HG02970 (cell line): ENCODE results near the gene C11orf16.
"Not testable (repeated sequence)": the region's sequence is repeated elsewhere in the genome, so short reads cannot be mapped to it uniquely, and the experiment has no call there.

Source experiments
- ATAC-seq: cut with Tn5 transposase; IDR thresholded peaks from one replicate; pipeline ENCODE4 v1.9.1; 2021; ENCODE audit warnings: mild to moderate bottlenecking, moderate library complexity, moderate number of reproducible peaks; ENCODE audit not compliant: unreplicated experiment, low FRiP score

Gene C11orf16

DNA sequence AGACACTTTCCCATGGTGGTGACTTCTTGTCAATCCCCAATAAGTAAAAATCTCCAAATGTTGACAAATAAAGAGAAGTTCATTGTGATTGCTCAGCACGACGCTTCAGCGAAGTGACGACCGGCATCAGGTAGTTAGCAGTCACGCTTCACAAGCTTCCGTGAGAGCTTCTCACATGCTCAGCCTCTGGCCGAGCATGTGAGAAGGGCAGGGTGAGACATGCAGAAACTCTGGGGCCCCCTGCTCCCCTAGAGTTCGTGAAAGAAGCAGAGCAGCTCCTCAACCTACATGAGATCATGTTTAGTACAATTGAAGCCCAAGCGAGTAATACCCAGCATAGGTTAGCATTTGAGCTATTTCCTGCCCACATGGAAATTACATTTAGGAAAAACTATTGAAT lies 4.4 kb upstream of the C11orf16 start:
- ATAC-seq: no peak

DNA sequence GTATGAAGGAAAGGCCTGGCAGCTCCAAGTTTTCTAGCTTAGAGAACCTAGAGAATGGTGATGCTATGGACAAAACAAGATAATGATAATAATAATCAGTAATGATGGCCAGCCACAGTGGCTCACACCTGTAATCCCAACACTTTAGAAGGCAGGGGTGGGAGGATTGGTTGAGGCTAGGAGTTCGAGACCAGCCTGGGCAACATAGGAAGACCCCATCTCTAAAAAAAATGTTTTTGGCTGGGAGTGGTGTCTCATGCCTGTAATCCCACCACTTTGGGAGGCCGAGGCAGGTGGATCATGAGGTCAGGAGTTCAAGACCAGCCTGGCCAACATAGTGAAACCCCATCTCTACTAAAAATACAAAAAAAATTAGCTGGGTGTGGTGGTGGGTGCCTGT lies 3.0 kb upstream of the C11orf16 start:
- not testable (repeated sequence) for ATAC-seq

DNA sequence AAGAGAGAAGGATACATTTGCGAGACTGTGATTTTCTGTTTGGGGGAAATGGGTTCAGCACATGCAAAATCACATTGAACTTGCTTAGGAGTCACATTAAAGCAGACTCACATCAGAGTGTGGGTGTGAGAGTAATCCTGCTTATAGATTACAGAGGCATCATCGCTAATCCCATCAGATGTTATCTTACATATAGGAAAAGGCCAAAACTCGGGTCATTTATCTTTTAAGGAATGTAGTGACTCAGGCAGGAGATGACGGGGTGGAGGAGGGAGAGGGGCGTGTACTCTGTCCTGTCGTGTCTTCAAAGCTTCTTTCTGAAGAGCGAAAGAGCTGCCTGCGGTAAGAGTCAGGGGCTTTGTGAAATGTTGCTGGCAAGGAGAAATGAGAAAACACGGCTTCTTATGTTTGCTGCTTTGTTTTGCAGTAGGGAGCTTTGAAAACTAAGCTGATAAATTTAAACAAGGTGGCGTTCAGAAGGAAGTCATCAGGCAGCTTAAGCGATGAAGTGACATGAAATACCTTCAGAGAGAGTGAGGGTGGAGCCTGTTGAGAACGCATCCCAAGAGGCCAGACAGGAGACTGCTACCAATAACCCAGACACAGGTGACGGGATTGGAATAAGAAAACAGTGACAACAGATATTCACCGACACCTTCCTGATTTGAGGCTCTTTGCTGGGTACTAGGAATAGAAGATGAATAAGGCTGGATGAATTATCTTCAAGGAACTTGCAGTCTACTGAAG lies 2.2 kb upstream of the C11orf16 start:
- ATAC-seq: no peak

GRCh38 chr11:8933931-8934330 lies 1.2 kb upstream of the C11orf16 start:
- ATAC-seq: no peak

- ATAC-seq: no peak
These were observed 2.1 kb downstream of the C11orf16 start for GRCh38 chr11:8930456-8931175.

- ATAC-seq: no peak
These were observed 3.6 kb downstream of the C11orf16 start for GRCh38 chr11:8928981-8929615.

GRCh38 chr11:8928205-8928604 lies 4.5 kb downstream of the C11orf16 start:
- no peak for ATAC-seq

- no peak for ATAC-seq
These were observed 5.5 kb downstream of the C11orf16 start for GRCh38 chr11:8927233-8927632.

- no peak for ATAC-seq
These were observed 6.5 kb downstream of the C11orf16 start for GRCh38 chr11:8926236-8926635.

DNA sequence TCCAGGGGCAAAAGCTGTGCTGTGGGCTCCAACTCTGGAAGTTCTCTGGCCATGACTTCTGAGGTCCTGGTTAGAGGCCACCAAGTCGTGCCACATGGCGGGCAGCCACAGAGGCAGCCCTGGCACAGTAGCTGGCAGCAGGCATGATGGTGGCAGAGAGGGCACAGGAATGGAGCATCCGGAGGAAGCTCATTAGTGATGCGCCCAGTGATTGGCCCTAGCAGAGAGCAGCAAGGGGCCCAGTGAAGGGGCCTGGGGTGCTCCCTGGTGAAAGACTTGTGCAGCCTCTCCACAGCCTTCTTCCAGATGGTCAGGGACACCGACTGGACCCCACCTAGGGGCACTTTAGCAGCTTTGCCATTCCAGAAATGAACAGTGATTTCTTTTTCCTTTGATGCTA lies 7.0 kb downstream of the C11orf16 start:
- no peak for ATAC-seq

GRCh38 chr11:8922691-8923090 lies 10.1 kb downstream of the C11orf16 start:
- no peak for ATAC-seq

GRCh38 chr11:8917157-8917825 lies 15.5 kb downstream of the C11orf16 start:
- no peak for ATAC-seq

DNA sequence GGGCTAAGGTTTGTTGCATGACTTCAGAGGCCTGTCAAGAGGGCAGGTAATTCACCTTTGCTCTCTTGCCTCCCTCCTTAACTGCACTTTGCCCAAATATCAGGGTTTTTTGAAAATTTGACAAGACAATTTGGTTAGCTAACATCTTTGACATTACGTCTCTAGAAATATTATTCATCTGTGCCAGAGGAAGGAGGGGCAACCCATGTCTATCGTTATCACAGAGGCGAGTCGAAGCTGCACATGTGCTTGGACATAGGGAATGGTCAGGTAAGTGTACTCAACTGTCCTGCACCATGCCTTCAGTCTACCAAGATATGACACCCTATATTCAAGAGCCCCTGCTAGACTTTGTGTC lies 18.1 kb downstream of the C11orf16 start:
- no peak for ATAC-seq

DNA sequence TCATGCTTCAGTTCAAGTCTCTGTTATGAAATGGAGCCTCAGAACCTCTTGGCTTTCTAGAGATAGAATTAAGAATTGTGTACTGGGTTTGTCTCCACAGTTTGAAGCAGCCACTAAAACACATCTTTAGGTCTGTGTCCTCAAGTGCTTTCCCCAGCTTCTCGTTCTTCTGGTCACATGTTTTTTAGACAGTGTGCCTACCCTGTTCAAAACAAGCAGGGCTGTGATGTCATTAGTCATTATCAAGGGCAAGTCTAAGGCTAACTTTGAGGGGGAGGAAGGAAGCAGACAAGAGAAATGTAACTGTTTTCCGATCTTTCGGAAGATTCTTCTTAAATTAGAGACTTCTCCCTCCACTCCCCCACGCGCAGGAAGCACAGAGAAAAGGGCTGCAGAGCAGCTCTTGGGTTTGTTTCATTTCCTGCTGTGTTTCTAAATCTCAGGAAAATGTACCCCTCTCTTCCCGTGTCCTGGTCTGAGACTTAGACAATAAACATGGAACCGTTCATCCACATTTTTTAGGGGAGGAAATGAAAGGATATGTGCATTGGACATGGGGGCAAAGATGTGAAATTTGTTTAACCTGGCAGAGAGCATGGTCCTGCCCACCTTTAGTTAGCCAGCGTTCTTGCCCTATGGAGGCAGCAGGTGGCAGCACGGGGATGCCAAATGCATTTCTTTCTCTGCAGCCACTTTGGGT lies 18.6 kb downstream of the C11orf16 start:
- ATAC-seq: no peak

DNA sequence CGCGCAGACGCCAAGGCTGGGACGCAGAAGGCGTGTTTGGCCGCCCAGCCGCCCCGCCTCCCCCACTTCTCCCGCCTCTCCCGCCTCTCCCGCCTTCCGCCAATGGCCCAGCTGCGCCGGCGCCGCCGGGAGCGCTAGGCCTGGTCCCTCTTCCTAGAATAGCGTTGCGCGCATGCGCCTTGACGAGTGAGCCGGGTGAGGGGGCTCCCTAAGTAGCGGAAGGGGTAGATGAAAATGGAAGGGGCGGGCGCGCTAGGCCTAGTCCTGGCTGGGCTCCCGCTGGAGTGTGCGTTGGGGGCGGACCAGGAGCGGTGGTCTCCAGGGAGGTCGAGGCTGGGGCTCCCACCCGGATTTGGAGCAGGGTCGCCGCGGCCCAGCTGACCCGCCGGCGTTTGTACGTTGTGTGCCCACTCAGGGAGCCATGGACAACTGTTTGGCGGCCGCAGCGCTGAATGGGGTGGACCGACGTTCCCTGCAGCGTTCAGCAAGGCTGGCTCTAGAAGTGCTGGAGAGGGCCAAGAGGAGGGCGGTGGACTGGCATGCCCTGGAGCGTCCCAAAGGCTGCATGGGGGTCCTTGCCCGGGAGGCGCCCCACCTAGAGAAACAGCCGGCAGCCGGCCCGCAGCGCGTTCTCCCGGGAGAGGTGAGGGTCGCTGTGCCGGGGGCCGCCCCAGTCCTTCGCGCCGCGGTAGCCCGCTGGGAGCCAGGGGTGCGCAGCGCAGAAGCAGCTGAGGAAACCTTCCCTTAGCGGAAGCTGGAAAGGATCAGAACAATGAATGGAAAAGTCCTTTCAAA lies 21.5 kb downstream of the C11orf16 start, which contains the start of gene AKIP1:
Gene AKIP1 (plus strand): TSS at position 161 of the 795 bp plus-strand sequence. CDS start 261 bp downstream, at position 422.
- peak; percentile 74 for ATAC-seq

DNA sequence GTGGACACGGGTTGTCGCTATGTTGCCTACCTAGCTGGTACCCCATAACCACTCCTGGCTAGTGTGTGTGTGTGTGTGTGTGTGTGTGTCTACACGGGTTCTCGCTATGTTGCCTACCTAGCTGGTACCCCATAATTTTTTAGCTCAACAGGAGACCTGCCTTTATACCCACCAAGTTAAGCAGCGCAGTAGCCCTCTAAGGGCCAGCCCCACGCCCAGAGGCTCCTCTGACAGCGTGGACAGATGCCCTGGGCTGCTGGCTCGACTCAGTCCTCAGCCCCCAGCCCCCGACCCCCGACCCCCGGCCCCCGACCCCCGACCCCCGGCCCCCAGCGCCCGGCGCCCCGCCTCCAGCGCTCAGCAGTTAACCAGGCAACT lies 22.1 kb downstream of the C11orf16 start:
- ATAC-seq: no peak

GRCh38 chr11:8908099-8908498 lies 24.6 kb downstream of the C11orf16 start:
- ATAC-seq: no peak

- ATAC-seq: no peak
These were observed 25.6 kb downstream of the C11orf16 start for GRCh38 chr11:8907116-8907515.

DNA sequence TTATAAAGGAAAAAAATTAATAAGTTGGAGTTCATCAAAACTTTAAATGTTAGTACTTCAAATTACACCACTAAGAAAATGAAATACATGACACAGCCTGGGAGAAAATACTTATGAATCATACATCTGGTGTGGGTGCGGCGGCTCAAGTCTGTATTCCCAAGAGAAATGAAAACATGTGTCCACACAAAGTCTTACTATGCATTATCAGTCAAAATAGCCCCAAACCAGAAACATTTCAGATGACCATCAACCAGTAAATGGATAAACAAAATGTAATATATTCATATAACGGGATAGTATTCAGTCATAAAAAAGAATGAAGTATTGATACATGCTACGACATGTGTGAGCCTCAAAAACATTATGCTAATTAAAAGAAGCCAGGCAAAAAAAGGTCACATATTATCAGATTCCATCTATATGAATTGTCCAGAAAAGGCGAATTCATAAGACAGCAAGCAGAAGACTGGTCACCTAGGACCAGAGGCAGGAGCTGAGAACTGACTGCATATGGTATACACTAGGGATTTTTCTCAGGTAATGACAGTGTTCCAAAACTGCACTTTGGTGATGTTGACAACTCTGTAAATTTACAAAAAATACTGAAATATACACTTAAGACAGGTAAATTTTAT lies 27.1 kb downstream of the C11orf16 start:
- ATAC-seq: no peak
